Adrenal gland (tissue), 12 donors: ENCODE data around the gene KLHL21. TPM values are rescaled to one million over a fixed set of nuclear protein-coding genes. Genes with fewer than 3 reads are reported as not detected.

ENCODE experiments used
- DNase-seq, 7 donors: peaks; one replicate each; pipeline ENCODE4 v3.0.0-alpha.2; 2019 to 2020
- H3K27ac ChIP-seq, 5 donors: fragments of 200-600 bp; sonication (generic) in 4 of 5; 1 replicate in 3 of 5; 2 replicates in 2 of 5; pipeline versions ENCODE4 v1.5.1 to v1.8.0; 2016 to 2020; ENCODE audit warnings: mild to moderate bottlenecking in 1 of 5
- H3K27me3 ChIP-seq: fragments of 200-600 bp; 2 replicates; pipeline ENCODE4 v1.8.0; 2021
- H3K36me3 ChIP-seq, 2 donors: fragments of 200-600 bp; replicated peaks in 1 of 2; 1 replicate in 1 of 2; 2 replicates in 1 of 2; pipeline versions ENCODE4 v1.5.1 to v1.8.0; 2018 to 2022
- H3K4me1 ChIP-seq, 2 donors: fragments of 200-600 bp; replicated peaks in 1 of 2; 1 replicate in 1 of 2; 2 replicates in 1 of 2; pipeline versions ENCODE4 v1.5.1 to v1.8.0; 2018 to 2021
- H3K4me3 ChIP-seq, 4 donors: fragments of 200-600 bp; sonication (generic) in 3 of 4; one replicate each; pipeline ENCODE4 v1.5.1; 2016 to 2018
- H3K9me3 ChIP-seq, 3 donors: fragments of 200-600 bp; sonication (generic) in 1 of 3; replicated peaks in 1 of 3; 1 replicate in 2 of 3; 2 replicates in 1 of 3; pipeline versions ENCODE4 v1.5.1 to v1.8.0; 2016 to 2021
- POLR2A ChIP-seq, 2 donors: fragments of 450-650 bp; IDR thresholded peaks; one replicate each; pipeline ENCODE4 v1.6.1; 2017; ENCODE audit warnings: antibody characterized with exemption in 2 of 2, mild to moderate bottlenecking in 2 of 2, moderate library complexity in 1 of 2
- WGBS, 4 donors: extraction: QIAGEN DNeasy Blood & Tissue Kit in 2 of 4; methylation state at CpG; one replicate each; pipeline versions ENCODE4 v1.1.5 to v1.1.7; 2013 to 2017; 5-methylcytosine and 5-hydroxymethylcytosine counted together
- intact Hi-C, 2 donors: fragments of 100-400 bp; cut with DNase I; formaldehyde crosslinking; loops; one replicate each; pipeline versions ENCODE4 v1.14.1 to v1.15.0; 2022 to 2023
- polyA plus RNA-seq, 3 donors: library from polyadenylated mRNA; stranded (reverse); fragments of 200-250 nt in 2 of 3; fragments of 350-450 nt in 1 of 3; fragmentation: Illumina TruSeq in 1 of 3; extraction: RNeasy Lipid Tissue Mini Kit (QIAGEN cat#74804) in 1 of 3; gene quantifications; one replicate each; pipeline ENCODE4 v1.2.3, GENCODE V29; 2013 to 2014
- total RNA-seq, 9 donors: library from RNA; depleted of rRNA in 4 of 9; stranded (reverse); fragments of >200 nt in 4 of 9; fragments of 120-200 nt in 1 of 9; fragmentation: NEBNext Ultra II Directional in 1 of 9; extraction: Animal tissue kit (Norgen Biotek cat#: 25700) in 1 of 9; gene quantifications; one replicate each; pipeline versions ENCODE4 v1.1.0 to v1.2.4, GENCODE V29; 2013 to 2023
- TF ChIP-seq, protein P1 (sequence below), 6 experiments: fragments of 450-650 bp in 4 of 6; fragments of 200-600 bp in 2 of 6; sonication (generic) in 1 of 6; IDR thresholded peaks; 1 replicate in 5 of 6; 2 replicates in 1 of 6; pipeline versions ENCODE4 v1.5.1 to v1.8.0; 2016 to 2021; ENCODE audit warnings: antibody characterized with exemption in 6 of 6, mild to moderate bottlenecking in 2 of 6, moderate library complexity in 1 of 6
- donor health status: healthy with polysubstance abuse.
- donor health status: Bipolar disorder and iron deficiency.
- donor health status: DM: yes; HTN: yes; CAD: no.
- donor health status: DM: no; HTN: no; CAD: no.
- donor health status: DM: no; HTN: no; CAD: no.
- donor health status: DM: yes; HTN: yes; CAD: no.

The KLHL21 gene
- total and polyA plus RNA-seq, 12 donors, result 11.7 to 108 (median 35.9) TPM

DNA sequence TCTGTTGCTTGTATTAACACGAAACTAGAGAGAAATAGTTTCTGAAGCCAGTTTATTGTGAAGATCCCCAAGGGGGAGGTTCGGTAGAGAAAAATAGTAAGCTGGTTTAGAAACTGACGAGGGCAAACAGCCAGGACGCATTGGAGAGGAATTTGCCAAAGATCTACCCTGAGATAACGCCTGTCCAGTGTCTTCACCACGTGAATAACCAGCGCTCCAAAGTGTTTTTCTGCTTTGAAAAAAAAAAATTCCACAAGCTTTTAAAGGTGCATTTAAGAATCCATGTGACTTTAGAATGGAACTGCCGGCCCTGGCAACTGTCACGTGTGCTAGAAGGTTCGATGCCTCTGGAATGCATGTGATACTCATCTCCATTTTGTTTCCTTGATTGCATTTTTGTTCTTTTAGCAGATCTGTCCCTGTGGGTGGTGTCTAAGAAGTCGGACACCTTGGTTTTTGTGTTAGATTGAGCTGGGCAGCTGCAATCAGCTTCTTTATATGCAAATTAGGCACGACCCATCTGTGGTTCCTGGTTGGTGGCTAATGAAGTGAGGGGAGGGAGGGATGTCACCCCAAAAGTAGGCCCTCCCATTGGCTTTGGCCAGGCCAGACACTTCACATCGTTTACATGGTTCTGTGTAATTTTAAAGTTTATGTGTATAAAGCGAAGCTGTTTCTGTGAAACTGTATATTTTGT, 20.7 kb upstream of the KLHL21 start:
- Histone ChIP-seq H3K36me3 (peaks cover 0 to 39% of the 10 kb centered on the region in 2 donors), H3K4me1 (peaks cover 14 to 24% of the 10 kb centered on the region in 2 donors)
- intact Hi-C loops, result no loop called here

DNA sequence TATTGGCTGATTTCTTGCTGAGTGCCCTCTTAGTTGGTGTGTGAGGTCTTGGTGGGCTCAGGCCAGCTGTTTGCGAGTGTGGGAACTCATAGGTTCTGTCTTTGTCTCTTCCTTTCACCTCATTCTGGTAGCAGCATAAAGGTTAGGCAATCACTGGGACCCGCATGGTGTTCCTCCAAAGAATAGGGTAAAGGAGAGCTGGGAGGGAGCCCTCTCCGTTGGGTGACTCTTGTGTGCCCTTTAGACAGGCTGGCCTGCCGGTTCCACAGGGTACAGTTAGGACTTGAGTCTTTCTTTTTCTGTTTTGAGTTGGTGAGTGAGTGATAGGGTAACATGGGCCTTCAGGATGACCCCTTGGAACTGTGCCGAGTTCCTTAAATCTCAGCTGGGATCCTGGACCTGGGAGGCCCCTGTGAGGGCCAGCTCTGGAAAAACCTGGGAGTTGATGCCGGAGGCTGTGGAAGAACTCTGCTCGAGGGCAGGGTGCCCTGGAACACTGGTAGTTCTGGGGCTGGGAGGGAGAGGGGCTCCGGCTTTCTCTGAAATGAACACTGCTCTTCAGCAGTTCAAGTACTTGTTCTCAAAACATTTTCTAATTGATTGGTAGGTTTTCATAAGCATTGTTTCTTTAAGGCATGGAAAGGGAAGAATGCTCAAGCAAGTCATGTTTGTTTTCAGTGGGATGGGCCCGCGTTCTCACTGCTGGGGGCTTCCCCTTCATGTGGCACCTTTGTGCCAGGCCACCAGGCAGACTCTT, 19.9 kb upstream of the KLHL21 start:
- peaks cover 0 to 41% of the 10 kb centered on the region in 2 donors for H3K36me3 ChIP-seq
- no peak for DNase-seq
- intact Hi-C loops, result no loop called here
- H3K4me1 ChIP-seq, result peaks cover 14 to 24% of the 10 kb centered on the region in 2 donors
- H3K27ac ChIP-seq, result peak overlapping the region in 4 of 5 donors; percentile 34 to 95 (median 68)
- H3K9me3 ChIP-seq, result no peaks in the 10 kb centered on the region
- TF ChIP-seq POLR2A (IDR thresholded peaks at IDR 0.05), result no peak
- TF ChIP-seq, protein P1, sequence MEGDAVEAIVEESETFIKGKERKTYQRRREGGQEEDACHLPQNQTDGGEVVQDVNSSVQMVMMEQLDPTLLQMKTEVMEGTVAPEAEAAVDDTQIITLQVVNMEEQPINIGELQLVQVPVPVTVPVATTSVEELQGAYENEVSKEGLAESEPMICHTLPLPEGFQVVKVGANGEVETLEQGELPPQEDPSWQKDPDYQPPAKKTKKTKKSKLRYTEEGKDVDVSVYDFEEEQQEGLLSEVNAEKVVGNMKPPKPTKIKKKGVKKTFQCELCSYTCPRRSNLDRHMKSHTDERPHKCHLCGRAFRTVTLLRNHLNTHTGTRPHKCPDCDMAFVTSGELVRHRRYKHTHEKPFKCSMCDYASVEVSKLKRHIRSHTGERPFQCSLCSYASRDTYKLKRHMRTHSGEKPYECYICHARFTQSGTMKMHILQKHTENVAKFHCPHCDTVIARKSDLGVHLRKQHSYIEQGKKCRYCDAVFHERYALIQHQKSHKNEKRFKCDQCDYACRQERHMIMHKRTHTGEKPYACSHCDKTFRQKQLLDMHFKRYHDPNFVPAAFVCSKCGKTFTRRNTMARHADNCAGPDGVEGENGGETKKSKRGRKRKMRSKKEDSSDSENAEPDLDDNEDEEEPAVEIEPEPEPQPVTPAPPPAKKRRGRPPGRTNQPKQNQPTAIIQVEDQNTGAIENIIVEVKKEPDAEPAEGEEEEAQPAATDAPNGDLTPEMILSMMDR (IDR thresholded peaks at IDR 0.05), result no peak
- no peak overlapping the region for H3K4me3 ChIP-seq
- no peaks in the 10 kb centered on the region for H3K27me3 ChIP-seq
- 76 to 86% (median 82%) methylated on average over 8 to 10 of the region's 10 CpGs for WGBS, 4 donors

More for the DNA sequence above, 20.7 kb upstream of the KLHL21 start:
- Histone ChIP-seq H3K4me3 (no peak overlapping the region), H3K27me3 (no peaks in the 10 kb centered on the region), H3K27ac (peak overlapping the region; percentile 10 to 95 (median 89)), H3K9me3 (no peaks in the 10 kb centered on the region)
- peak in 5 of 7 donors; percentile 54 to 83 (median 60) for DNase-seq
- 64 to 79% (median 72%) methylated on average over 14 of the region's 14 CpGs for WGBS, 4 donors
- TF ChIP-seq, protein P1 (IDR thresholded peaks at IDR 0.05), result no peak
- TF ChIP-seq POLR2A (IDR thresholded peaks at IDR 0.05), result no peak

DNA sequence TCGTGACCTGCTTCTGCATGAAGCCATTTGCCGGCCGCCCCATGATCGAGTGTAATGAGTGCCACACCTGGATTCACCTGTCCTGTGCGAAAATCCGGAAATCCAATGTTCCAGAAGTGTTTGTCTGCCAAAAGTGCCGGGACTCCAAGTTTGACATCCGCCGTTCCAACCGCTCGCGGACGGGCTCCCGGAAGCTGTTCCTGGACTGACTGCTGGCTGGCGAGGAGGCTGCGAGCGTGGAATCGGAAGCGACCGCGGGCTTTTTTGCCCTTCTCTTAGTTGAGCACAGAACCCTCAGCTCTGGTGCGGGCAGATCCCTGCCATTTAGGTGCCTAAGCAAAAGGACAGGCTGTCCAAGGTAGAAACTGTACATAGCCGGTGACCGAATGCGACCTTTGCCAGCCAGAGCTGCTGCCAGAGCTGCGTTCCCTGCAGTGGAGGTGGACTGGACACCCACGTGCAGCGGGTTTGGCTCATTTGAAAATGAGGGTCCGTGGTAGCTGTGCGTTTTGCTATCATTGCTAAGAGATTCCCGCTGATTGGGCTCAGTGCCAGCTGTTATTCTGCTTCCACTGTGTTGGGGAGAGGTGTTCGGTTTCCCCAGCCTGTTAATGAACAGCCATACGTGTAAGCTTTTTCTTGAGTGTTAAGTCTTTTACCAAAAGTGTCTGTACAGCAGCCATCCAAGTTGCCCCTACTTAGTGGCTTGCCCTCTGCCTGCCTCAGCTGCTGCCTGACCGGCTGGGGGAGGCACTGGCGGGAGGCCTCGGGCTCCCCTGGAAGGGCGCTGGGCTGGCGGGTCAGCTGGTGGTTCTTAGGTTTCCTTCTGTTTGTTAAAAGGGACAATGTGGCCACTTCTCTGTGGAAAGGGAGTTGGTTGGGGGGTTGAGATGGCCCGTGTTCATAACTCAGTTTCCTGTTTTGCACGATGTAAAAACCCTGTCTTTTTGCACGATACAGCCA, 19.0 kb upstream of the KLHL21 start:
- DNase-seq, result no peak
- Histone ChIP-seq H3K4me3 (no peak overlapping the region), H3K36me3 (peaks cover 0 to 43% of the 10 kb centered on the region in 2 donors), H3K27me3 (no peaks in the 10 kb centered on the region), H3K27ac (peak overlapping the region in 1 of 5 donors; percentile 95), H3K9me3 (no peaks in the 10 kb centered on the region), H3K4me1 (peaks cover 14 to 23% of the 10 kb centered on the region in 2 donors)
- TF ChIP-seq, protein P1 (IDR thresholded peaks at IDR 0.05), result no peak
- no peak for TF ChIP-seq POLR2A (IDR thresholded peaks at IDR 0.05)
- intact Hi-C loops, result no loop called here
- WGBS, 4 donors, result 91 to 94% (median 93%) methylated on average over 31 to 41 of the region's 41 CpGs
